ENCODE data around the gene SLC35G1. TPM values are rescaled to one million over a fixed set of nuclear protein-coding genes. Genes with fewer than 3 reads are reported as not detected.

SLC35G1 gene
- total and polyA plus RNA-seq, 12 donors, result 0.86 to 4.0 (median 2.4) TPM

DNA sequence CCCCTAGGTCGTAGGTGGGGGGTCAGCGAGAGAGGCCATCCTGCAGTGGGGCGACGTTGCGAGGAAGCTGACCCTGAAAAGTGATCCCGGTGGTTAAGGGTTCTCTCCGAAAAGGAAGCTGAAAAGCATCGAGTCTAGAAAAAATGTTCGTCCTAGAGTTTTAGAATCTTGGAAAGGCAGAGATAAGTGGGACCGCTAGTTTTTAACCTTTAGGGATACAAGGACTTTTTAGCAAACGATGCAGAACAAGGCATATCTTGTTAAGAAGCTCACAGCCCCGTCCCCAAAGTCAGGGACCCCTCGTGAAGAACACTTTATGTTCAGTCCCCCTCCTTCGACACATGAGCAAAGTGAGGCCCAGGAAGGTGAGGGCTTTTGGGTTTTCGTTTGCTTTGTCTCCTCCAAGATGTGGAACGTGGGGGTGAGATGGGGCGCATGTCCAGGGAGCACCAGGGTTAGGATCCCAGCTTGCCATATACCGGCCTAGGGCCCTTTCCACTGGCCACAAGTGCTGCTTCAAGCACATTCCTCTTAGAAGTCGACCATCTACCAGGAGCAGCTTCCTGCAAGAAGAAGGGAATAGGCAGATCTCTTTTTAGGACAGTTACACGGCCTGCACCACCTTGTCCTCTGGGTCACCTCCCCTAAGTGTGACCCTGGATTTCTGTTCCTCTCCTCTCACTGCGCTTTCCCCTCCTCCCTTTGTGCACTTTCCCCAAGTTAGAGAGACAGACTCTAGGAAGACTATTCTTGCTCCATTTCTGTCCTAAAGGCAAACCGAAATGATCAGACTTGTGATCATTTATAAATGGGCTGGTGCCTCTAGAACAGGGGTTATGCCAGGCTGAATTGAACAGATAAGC is 969 bp downstream of the SLC35G1 start:
- H3K9me3 ChIP-seq, result no peaks in the 10 kb centered on the region
- peaks cover 0 to 13% (median 0%) of the 10 kb centered on the region in 7 donors for H3K27me3 ChIP-seq
- intact Hi-C loops (cut with DNase I), result no loop called here
- peaks cover 3 to 17% (median 6%) of the 10 kb centered on the region in 9 donors for H3K4me1 ChIP-seq
- peak overlapping the region; percentile 68 to 93 (median 84) for H3K4me3 ChIP-seq
- H3K27ac ChIP-seq, result peak overlapping the region in 6 of 10 donors; percentile 28 to 85 (median 58)
- WGBS, 2 donors, result 42 to 44% methylated on average over 22 of the region's 22 CpGs
- ATAC-seq (peak in 2 of 8 donors; percentile 12 to 28), DNase-seq (no peak)
- no peaks in the 10 kb centered on the region for H3K36me3 ChIP-seq
- TF ChIP-seq CTCF (IDR thresholded peaks at IDR 0.05), result no peak

DNA sequence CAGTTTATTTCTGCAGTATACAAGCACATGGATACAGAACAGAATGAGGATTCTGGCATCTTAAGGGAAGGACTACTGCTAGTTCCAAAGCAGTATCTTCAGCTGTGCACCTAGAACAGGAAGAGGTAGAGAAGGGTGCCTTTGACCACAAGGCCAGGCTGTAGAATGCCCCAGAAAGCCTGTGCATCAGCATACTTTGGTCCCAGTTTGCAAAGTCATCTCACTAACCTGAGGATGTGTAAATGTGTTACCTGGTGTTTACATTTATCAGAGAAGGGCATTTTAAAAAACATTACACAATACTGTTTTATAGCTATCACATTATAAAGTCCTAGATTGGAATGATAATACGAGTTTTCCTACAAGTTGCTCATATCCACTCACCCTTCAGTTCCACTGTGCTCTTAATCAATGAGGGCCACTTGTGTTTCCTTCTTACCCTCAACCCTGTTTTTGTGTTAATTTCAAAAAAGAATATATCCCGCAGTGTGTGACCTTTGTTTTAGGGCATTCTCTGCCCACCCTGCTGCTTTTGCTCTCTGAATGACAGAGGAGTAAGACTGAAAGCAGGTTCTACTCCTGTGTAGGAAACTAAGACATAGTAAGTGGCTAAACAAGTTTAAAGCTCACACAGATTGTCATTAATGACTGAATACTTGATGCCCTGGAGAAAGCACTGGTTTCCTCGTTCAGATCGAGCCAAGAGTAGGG is 3.4 kb downstream of the SLC35G1 start:
- 70 to 73% methylated on average over 4 of the region's 4 CpGs for WGBS, 2 donors
- ATAC-seq (no peak), DNase-seq (no peak)
- Histone ChIP-seq H3K4me1 (peaks cover 3 to 17% (median 6%) of the 10 kb centered on the region in 9 donors), H3K4me3 (no peak overlapping the region), H3K27ac (no peak overlapping the region), H3K36me3 (peaks cover 0 to 5% (median 0%) of the 10 kb centered on the region in 9 donors), H3K27me3 (peaks cover 0 to 13% (median 0%) of the 10 kb centered on the region in 7 donors), H3K9me3 (no peaks in the 10 kb centered on the region)
- intact Hi-C loops (cut with DNase I), result no loop called here
- no peak for TF ChIP-seq CTCF (IDR thresholded peaks at IDR 0.05)

GRCh38 chr10:93899109-93899508 is 5.3 kb downstream of the SLC35G1 start:
- TF ChIP-seq CTCF (IDR thresholded peaks at IDR 0.05), result no peak
- Histone ChIP-seq H3K36me3 (peaks cover 0 to 5% (median 0%) of the 10 kb centered on the region in 9 donors), H3K4me1 (peaks cover 0 to 13% (median 6%) of the 10 kb centered on the region in 9 donors), H3K27me3 (peaks cover 0 to 2% (median 0%) of the 10 kb centered on the region in 7 donors), H3K4me3 (no peak overlapping the region), H3K27ac (no peak overlapping the region), H3K9me3 (no peaks in the 10 kb centered on the region)
- ATAC-seq, result no peak
- 98 to 100% methylated on average over 2 of the region's 2 CpGs for WGBS, 2 donors
- no peak for DNase-seq
- intact Hi-C loops (cut with DNase I), result no loop called here

DNA sequence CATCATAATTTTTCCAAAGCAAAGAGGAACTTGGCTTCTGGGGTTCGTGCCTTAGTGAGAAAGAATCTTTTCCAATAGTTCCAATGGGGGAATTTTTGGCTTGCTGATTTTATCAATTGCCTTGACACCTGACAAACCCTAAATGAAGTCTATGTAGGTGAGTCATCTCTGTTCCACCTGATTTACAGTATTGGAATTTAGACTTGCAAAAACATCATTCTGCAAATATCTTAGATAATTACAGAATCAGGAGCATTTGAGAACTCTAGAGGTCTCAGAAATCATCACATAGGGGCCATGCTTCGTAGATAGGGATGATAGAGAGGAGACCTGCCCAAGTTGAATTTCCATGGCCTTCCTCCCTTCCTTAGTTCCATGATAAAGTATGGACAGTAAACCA is 9.3 kb downstream of the SLC35G1 start:
- no peak overlapping the region for H3K27ac ChIP-seq
- no peak for DNase-seq
- H3K4me3 ChIP-seq, result no peak overlapping the region
- TF ChIP-seq CTCF (IDR thresholded peaks at IDR 0.05), result no peak
- H3K36me3 ChIP-seq, result peaks cover 0 to 18% (median 0%) of the 10 kb centered on the region in 9 donors
- H3K27me3 ChIP-seq, result no peaks in the 10 kb centered on the region
- WGBS, 2 donors, result 92 to 93% methylated on average over 2 of the region's 2 CpGs
- no peaks in the 10 kb centered on the region for H3K9me3 ChIP-seq
- intact Hi-C loops (cut with DNase I), result no loop called here
- ATAC-seq, result no peak
- no peaks in the 10 kb centered on the region for H3K4me1 ChIP-seq

Data from heart right ventricle (tissue), 16 donors.